Measurements from ENCODE around the gene PHPT1. TPM values are rescaled to one million over a fixed set of nuclear protein-coding genes. Genes with fewer than 3 reads are reported as not detected.
"Not testable (repeated sequence)": the region's sequence is repeated elsewhere in the genome, so short reads cannot be mapped to it uniquely, and the experiment has no call there.

The PHPT1 gene
- total RNA-seq, 2 donors from 2014 or later: 107 to 122 TPM

DNA sequence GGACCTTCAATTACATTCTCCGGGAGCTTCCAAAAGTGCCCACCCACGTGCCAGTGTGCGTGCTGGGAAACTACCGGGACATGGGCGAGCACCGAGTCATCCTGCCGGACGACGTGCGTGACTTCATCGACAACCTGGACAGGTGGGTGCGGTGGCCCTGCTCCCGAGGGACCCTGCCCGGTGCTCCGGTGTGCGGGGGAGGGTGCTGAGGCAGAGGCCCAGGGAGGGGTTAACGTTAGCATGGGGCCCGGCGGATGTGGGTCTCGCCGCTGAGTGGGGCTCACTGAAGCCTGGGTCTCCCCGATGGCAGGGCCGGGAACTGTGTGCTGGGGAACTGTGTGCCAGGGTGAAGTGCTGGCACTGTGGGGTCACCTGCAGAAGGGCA lies 17.5 kb upstream of the PHPT1 start:
- no peak overlapping the region for H3K9ac ChIP-seq (ENCODE audit: extremely low read depth, low read length, poor library complexity, severe bottlenecking)
- TF ChIP-seq, protein P1, sequence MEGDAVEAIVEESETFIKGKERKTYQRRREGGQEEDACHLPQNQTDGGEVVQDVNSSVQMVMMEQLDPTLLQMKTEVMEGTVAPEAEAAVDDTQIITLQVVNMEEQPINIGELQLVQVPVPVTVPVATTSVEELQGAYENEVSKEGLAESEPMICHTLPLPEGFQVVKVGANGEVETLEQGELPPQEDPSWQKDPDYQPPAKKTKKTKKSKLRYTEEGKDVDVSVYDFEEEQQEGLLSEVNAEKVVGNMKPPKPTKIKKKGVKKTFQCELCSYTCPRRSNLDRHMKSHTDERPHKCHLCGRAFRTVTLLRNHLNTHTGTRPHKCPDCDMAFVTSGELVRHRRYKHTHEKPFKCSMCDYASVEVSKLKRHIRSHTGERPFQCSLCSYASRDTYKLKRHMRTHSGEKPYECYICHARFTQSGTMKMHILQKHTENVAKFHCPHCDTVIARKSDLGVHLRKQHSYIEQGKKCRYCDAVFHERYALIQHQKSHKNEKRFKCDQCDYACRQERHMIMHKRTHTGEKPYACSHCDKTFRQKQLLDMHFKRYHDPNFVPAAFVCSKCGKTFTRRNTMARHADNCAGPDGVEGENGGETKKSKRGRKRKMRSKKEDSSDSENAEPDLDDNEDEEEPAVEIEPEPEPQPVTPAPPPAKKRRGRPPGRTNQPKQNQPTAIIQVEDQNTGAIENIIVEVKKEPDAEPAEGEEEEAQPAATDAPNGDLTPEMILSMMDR (conservative IDR thresholded peaks at IDR 0.05): no peak
- H3K9me3 Mint-ChIP-seq: no peaks in the 10 kb centered on the region
- DNase-seq: no peak
- no peak overlapping the region for H3K27ac ChIP-seq (ENCODE audit: low read depth, low read length)
- no peak overlapping the region for H3K4me3 ChIP-seq (ENCODE audit: low read length)
- no peak overlapping the region for H3K27ac Mint-ChIP-seq
- no peaks in the 10 kb centered on the region for H3K9me3 ChIP-seq (ENCODE audit: control insufficient read depth, low read length)
- H3K4me1 ChIP-seq (ENCODE audit: control insufficient read depth, insufficient read depth, low read length): no peaks in the 10 kb centered on the region
- H3K4me3 Mint-ChIP-seq: no peak overlapping the region
- no peaks in the 10 kb centered on the region for H3K27me3 ChIP-seq (ENCODE audit: control insufficient read depth, insufficient read depth, low read length, poor library complexity, severe bottlenecking)
- H3K36me3 ChIP-seq (ENCODE audit: control insufficient read depth, insufficient read depth, low read length): peaks cover 61% of the 10 kb centered on the region
- WGBS, 2 experiments (ENCODE audit: insufficient coverage in 1 of 2, insufficient read length in 1 of 2): 93 to 96% methylated on average over 18 to 23 of the region's 23 CpGs
- H3K4me1 Mint-ChIP-seq: no peaks in the 10 kb centered on the region
- peaks cover 52% of the 10 kb centered on the region for H3K36me3 Mint-ChIP-seq (ENCODE audit: low read depth)
- H3K27me3 Mint-ChIP-seq (ENCODE audit: insufficient read depth): no peaks in the 10 kb centered on the region

DNA sequence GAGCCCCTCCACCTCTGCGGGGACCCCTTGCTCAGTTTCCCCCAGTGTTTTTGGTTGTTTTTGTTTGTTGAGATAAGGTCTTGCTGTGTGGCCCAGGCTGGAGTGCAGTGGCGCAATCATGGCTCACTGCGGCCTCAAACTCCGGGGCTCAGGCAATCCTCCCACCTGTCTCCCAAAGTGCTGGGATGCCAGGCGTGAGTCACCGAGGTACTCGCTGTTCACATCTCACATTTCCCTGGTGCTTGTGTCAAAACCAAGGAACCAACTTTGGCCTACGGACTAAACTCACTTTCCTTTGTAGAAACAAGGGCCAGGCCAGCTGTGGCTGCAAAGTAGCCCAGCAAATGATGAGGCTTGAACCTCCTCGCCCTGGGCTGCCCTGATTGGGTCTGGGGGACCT lies 16.6 kb upstream of the PHPT1 start:
- no peaks in the 10 kb centered on the region for H3K9me3 Mint-ChIP-seq
- no peaks in the 10 kb centered on the region for H3K4me1 Mint-ChIP-seq
- TF ChIP-seq, protein P1 (conservative IDR thresholded peaks at IDR 0.05): no peak
- Histone ChIP-seq H3K9me3 (ENCODE audit: control insufficient read depth, low read length) (no peaks in the 10 kb centered on the region), H3K27ac (ENCODE audit: low read depth, low read length) (no peak overlapping the region), H3K4me3 (ENCODE audit: low read length) (no peak overlapping the region), H3K9ac (ENCODE audit: extremely low read depth, low read length, poor library complexity, severe bottlenecking) (no peak overlapping the region), H3K27me3 (ENCODE audit: control insufficient read depth, insufficient read depth, low read length, poor library complexity, severe bottlenecking) (no peaks in the 10 kb centered on the region), H3K36me3 (ENCODE audit: control insufficient read depth, insufficient read depth, low read length) (peaks cover 54% of the 10 kb centered on the region), H3K4me1 (ENCODE audit: control insufficient read depth, insufficient read depth, low read length) (no peaks in the 10 kb centered on the region)
- no peak overlapping the region for H3K27ac Mint-ChIP-seq
- no peak overlapping the region for H3K4me3 Mint-ChIP-seq
- H3K27me3 Mint-ChIP-seq (ENCODE audit: insufficient read depth): no peaks in the 10 kb centered on the region
- H3K36me3 Mint-ChIP-seq (ENCODE audit: low read depth): peaks cover 53% of the 10 kb centered on the region
- DNase-seq: no peak
- WGBS, 2 experiments (ENCODE audit: insufficient coverage in 1 of 2, insufficient read length in 1 of 2): 92 to 95% methylated on average over 5 to 9 of the region's 9 CpGs

DNA sequence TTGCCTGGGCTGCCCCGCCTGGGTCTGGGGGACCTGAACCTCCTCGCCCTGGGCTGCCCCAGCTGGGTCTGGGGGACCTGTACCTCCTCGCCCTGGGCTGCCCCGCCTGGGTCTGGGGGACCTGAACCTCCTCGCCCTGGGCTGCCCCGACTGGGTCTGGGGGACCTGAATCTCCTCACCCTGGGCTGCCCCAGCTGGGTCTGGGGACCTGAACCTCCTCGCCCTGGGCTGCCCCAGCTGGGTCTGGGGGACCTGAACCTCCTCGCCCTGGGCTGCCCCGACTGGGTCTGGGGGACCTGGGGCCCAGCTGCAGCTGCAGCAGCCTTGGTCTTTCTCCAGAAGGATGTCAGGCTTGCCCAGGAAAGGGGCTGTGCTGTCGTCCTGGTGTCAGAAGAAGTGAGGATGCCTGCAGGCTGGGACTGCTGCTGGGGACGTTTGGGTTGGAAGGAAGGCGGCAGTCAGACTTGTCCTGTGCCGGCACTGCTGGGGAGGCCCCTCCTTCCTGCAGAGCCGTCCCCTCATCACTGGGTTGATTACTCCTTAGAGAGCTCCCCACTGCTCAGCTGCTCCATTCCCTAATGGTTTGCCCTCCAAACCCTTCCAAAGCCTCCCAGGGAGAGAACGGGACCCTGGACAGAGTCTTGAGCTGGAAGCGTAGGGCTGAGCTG lies 15.7 kb upstream of the PHPT1 start:
- not testable (repeated sequence) for H3K9me3 ChIP-seq (ENCODE audit: control insufficient read depth, low read length); H3K4me1 Mint-ChIP-seq; H3K9ac ChIP-seq (ENCODE audit: extremely low read depth, low read length, poor library complexity, severe bottlenecking); H3K27ac Mint-ChIP-seq; H3K27me3 Mint-ChIP-seq (ENCODE audit: insufficient read depth); H3K27me3 ChIP-seq (ENCODE audit: control insufficient read depth, insufficient read depth, low read length, poor library complexity, severe bottlenecking); DNase-seq; H3K4me3 Mint-ChIP-seq; H3K4me1 ChIP-seq (ENCODE audit: control insufficient read depth, insufficient read depth, low read length); H3K4me3 ChIP-seq (ENCODE audit: low read length); H3K9me3 Mint-ChIP-seq; H3K27ac ChIP-seq (ENCODE audit: low read depth, low read length)
- WGBS, 2 experiments (ENCODE audit: insufficient coverage in 1 of 2, insufficient read length in 1 of 2): 91 to 96% methylated on average over 9 to 16 of the region's 16 CpGs
- H3K36me3 Mint-ChIP-seq (ENCODE audit: low read depth): peaks cover 53% of the 10 kb centered on the region
- peaks cover 45% of the 10 kb centered on the region for H3K36me3 ChIP-seq (ENCODE audit: control insufficient read depth, insufficient read depth, low read length)

All from endodermal cell (in vitro differentiated cells).